Endothelial cell of umbilical vein (primary cell): Measurements from ENCODE around the gene PLXDC2. TPM values are rescaled to one million over a fixed set of nuclear protein-coding genes. Genes with fewer than 3 reads are reported as not detected.

ENCODE experiments used
- BruUV-seq: library from RNA; stranded (reverse); fragments of 400-500 nt; replicated peaks from 2 replicates; lab custom pipeline; 2021; lab: Mats Ljungman, UMichigan
- CTCF ChIA-PET: fragments of 300-600, 350-600 bp; sonication (Branson Sonifier 250); formaldehyde crosslinking; loops from one replicate; lab custom pipeline; 2021; ENCODE audit warnings: antibody characterized with exemption, inconsistent platforms; lab: Charles Lee
- POLR2A ChIA-PET: fragments of 300-600, 350-600 bp; sonication (Branson Sonifier 250); formaldehyde crosslinking; loops from one replicate; lab custom pipeline; 2021; ENCODE audit warnings: antibody characterized with exemption, inconsistent platforms; lab: Charles Lee
- DNase-seq: peaks from one replicate; pipeline ENCODE4 v3.0.0-alpha.2; 2011; ENCODE audit warnings: low read depth, low spot score
- FAIRE-seq: peaks from 2 replicates; lab custom pipeline; 2011; peaks lifted over from hg19 to GRCh38; lab: Jason Lieb, UNC
- H2AFZ ChIP-seq: 2 replicates; pipeline ENCODE4 v1.6.0; 2012; ENCODE audit warnings: low read depth, low read length, control low read depth, inconsistent platforms
- H3K27ac ChIP-seq: 2 replicates; pipeline ENCODE4 v1.5.1; 2011; ENCODE audit warnings: low read depth, mild to moderate bottlenecking, control low read depth, low read length, moderate library complexity; ENCODE audit not compliant: insufficient read depth
- H3K27me3 ChIP-seq, 2 experiments: 2 replicates each; pipeline versions ENCODE4 v1.6.0 to v1.6.1; 2011; ENCODE audit warnings: low read length in 2 of 2, mixed read lengths in 1 of 2; ENCODE audit not compliant: control insufficient read depth in 2 of 2, insufficient read depth in 2 of 2
- H3K36me3 ChIP-seq, 2 experiments: 2 replicates in 1 of 2; 3 replicates in 1 of 2; pipeline ENCODE4 v1.5.1; 2011; ENCODE audit warnings: low read length in 2 of 2, mild to moderate bottlenecking in 1 of 2, moderate library complexity in 1 of 2; ENCODE audit not compliant: control insufficient read depth in 2 of 2, insufficient read depth in 2 of 2; ENCODE audit errors: extremely low read depth in 1 of 2
- H3K4me1 ChIP-seq: 3 replicates; pipeline ENCODE4 v1.5.1; 2011; ENCODE audit warnings: mild to moderate bottlenecking, low read length; ENCODE audit not compliant: control insufficient read depth, insufficient read depth; ENCODE audit errors: extremely low read depth
- H3K4me2 ChIP-seq: 2 replicates; pipeline ENCODE4 v1.6.1; 2011; ENCODE audit warnings: low read length, control low read depth, mixed read lengths; ENCODE audit not compliant: insufficient read depth
- H3K4me3 ChIP-seq, 3 experiments: fragments of 200-600 bp in 1 of 3; sonication (generic), shearing (Covaris generic) in 1 of 3; replicated peaks in 1 of 3; 2 replicates each; pipeline ENCODE4 v1.5.1; 2011 to 2016; ENCODE audit warnings: control low read depth in 3 of 3, low read length in 3 of 3, mild to moderate bottlenecking in 2 of 3, inconsistent platforms in 1 of 3, low read depth in 1 of 3, moderate library complexity in 1 of 3; ENCODE audit not compliant: insufficient read depth in 1 of 3
- H3K79me2 ChIP-seq: 2 replicates; pipeline ENCODE4 v1.6.0; 2012; ENCODE audit warnings: low read length, inconsistent platforms; ENCODE audit not compliant: control insufficient read depth, insufficient read depth
- H3K9ac ChIP-seq: replicated peaks from 2 replicates; pipeline ENCODE3; 2011; ENCODE audit warnings: low read length, control low read depth; ENCODE audit not compliant: insufficient read depth; ENCODE audit errors: extremely low read depth
- H3K9me1 ChIP-seq: replicated peaks from 3 replicates; pipeline ENCODE4 v1.6.0; 2011; ENCODE audit warnings: mild to moderate bottlenecking, low read length; ENCODE audit not compliant: control insufficient read depth, insufficient read depth; ENCODE audit errors: extremely low read depth
- H3K9me3 ChIP-seq: replicated peaks from 2 replicates; pipeline ENCODE4 v1.5.1; 2012; ENCODE audit warnings: low read length, inconsistent platforms; ENCODE audit not compliant: control insufficient read depth, insufficient read depth
- H4K20me1 ChIP-seq: replicated peaks from 2 replicates; pipeline ENCODE3; 2011; ENCODE audit warnings: mild to moderate bottlenecking, low read length; ENCODE audit not compliant: control insufficient read depth, insufficient read depth; ENCODE audit errors: extremely low read depth
- EZH2 ChIP-seq: IDR thresholded peaks from 2 replicates; pipeline ENCODE4 v1.6.1; 2012; ENCODE audit warnings: borderline replicate concordance, low read depth, mild to moderate bottlenecking, moderate library complexity, low read length, inconsistent platforms; ENCODE audit not compliant: severe bottlenecking
- FOS ChIP-seq: IDR thresholded peaks from 2 replicates; pipeline ENCODE4 v1.6.1; 2011; ENCODE audit warnings: mild to moderate bottlenecking, low read length, moderate library complexity, borderline replicate concordance; ENCODE audit not compliant: insufficient read depth
- GATA2 ChIP-seq: IDR thresholded peaks from 2 replicates; pipeline ENCODE4 v1.7.0; 2011; ENCODE audit warnings: low read depth, mild to moderate bottlenecking, moderate library complexity, mixed read lengths, low read length; ENCODE audit not compliant: insufficient read length, insufficient read depth
- JUN ChIP-seq: IDR thresholded peaks from 2 replicates; pipeline ENCODE4 v1.6.1; 2011; ENCODE audit warnings: borderline replicate concordance, low read depth; ENCODE audit not compliant: insufficient read length, insufficient read depth
- MYC ChIP-seq: IDR thresholded peaks from one replicate; pipeline ENCODE4 v1.6.1; 2011; ENCODE audit warnings: mild to moderate bottlenecking, low read depth, low read length
- POLR2A ChIP-seq: IDR thresholded peaks from 2 replicates; pipeline ENCODE4 v1.6.1; 2012; ENCODE audit warnings: low read depth, mild to moderate bottlenecking, control low read depth, low read length
- POLR2AphosphoS5 ChIP-seq: IDR thresholded peaks from 2 replicates; pipeline ENCODE4 v1.6.1; 2012; ENCODE audit warnings: low read depth, mild to moderate bottlenecking, control low read depth, low read length, moderate library complexity; ENCODE audit not compliant: insufficient read depth
- dilution Hi-C: fragments of 300-500 bp; cut with MboI; formaldehyde crosslinking; loops from one replicate; pipeline ENCODE4 v1.15.0; 2019; ENCODE audit warnings: low sequenced_read_pairs; ENCODE audit not compliant: extremely low pct_ligation_motif_present
- intact Hi-C: fragments of 100-400 bp; cut with micrococcal nuclease; formaldehyde crosslinking; loops from one replicate; pipeline ENCODE4 v1.10.0; 2022
- polyA plus RNA-seq, 4 experiments: library from polyadenylated mRNA; depleted of rRNA in 3 of 4; stranded (reverse) in 3 of 4; unstranded in 1 of 4; fragments of >200 nt; gene quantifications; 2 replicates each; pipeline versions ENCODE4 v1.2.1 to v1.2.3, GENCODE V29; 2011 to 2012; ENCODE audit warnings: missing spikeins in 1 of 4
- total RNA-seq: library from RNA; stranded (reverse); gene quantifications from 2 replicates; pipeline ENCODE4 v1.2.3, GENCODE V29; 2021
- TF ChIP-seq, protein P1 (sequence below): IDR thresholded peaks from 2 replicates; pipeline ENCODE4 v1.6.1; 2011; ENCODE audit not compliant: insufficient read depth, insufficient read length
- TF ChIP-seq, protein P2 (sequence below), 2 donors: IDR thresholded peaks; 1 replicate in 1 of 2; 2 replicates in 1 of 2; pipeline ENCODE4 v1.5.1; 2011; ENCODE audit warnings: low read length in 2 of 2, mild to moderate bottlenecking in 2 of 2, moderate library complexity in 2 of 2, control low read depth in 1 of 2, inconsistent platforms in 1 of 2, low read depth in 1 of 2; ENCODE audit not compliant: insufficient read depth in 1 of 2; ENCODE audit errors: extremely low read depth in 1 of 2

PLXDC2 gene
- total and polyA plus RNA-seq, 2 donors (not counting 3 experiments of a cell fraction or from before 2014, with no cell fraction given): 0.32 to 1.2 TPM

DNA sequence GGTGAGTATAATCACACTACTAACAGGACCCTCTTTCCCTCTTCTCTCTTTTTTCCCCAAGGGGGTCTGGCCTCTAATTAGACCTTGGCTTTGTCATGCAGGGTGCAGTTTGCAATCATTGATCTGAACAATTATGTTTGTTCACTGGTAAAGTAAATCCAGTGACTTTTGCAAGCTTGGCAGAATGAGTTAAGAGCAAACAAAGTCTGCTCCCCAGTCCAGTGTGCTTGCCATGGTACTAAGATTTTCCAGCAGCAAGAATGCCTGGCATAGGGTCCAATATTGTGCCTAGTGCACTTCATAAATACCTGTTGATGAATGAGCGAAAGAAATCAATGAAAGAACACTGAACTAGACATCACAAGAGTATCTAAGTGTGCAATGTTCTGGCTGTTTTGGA is 43.9 kb downstream of the PLXDC2 start:
- ChIA-PET POLR2A (no interaction called here), CTCF (no interaction called here)
- Histone ChIP-seq H3K9me3 (no peaks in the 10 kb centered on the region), H3K4me2 (no peak overlapping the region), H3K36me3 (no peaks in the 10 kb centered on the region), H4K20me1 (no peaks in the 10 kb centered on the region), H3K4me1 (no peaks in the 10 kb centered on the region), H3K79me2 (no peaks in the 10 kb centered on the region), H3K9me1 (no peaks in the 10 kb centered on the region), H3K27me3 (no peaks in the 10 kb centered on the region), H3K27ac (no peak overlapping the region), H2AFZ (no peak overlapping the region), H3K9ac (no peak overlapping the region), H3K4me3 (no peak overlapping the region)
- dilution Hi-C loops (no loop called here), intact Hi-C loops (no loop called here)
- FAIRE-seq (no peak), DNase-seq (no peak)
- TF ChIP-seq FOS: no peak
- no TSS peak for BruUV-seq

DNA sequence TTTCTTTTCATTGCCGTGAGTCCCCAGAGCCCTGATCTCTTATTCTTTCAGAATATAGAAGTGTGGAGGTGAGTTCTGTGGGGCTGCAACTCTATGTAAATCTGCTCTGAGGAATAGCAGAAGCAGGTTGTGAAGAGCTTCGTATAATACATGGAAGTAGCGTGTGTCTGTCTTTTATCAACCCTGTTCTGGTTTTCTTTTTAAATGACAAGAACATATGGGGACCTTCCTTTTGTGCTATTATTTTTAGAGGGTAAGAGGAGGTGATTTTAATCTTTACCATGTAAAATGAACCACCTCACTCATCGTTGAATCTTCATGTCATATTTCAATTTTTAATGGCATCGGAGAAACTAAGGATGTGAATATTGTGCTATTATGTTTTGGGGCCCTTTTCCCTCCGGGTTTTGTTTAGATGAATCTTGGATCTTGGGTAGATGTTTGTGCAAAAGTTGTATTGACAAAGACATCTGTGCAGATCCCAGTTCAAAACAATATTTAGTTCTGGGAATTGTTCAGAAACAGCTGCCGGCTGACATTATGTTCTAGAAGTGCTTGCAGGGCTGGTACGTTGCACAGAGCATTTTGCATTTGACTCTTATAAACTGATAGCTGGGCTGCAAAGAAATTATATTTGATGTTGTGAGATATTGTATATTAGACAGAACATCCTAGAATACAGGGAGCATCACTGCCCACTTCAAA is 46.7 kb downstream of the PLXDC2 start:
- Histone ChIP-seq H3K9me1 (no peaks in the 10 kb centered on the region), H3K79me2 (no peaks in the 10 kb centered on the region), H3K4me2 (no peak overlapping the region), H3K27ac (no peak overlapping the region), H3K36me3 (no peaks in the 10 kb centered on the region), H3K9ac (no peak overlapping the region), H3K9me3 (no peaks in the 10 kb centered on the region), H3K4me1 (no peaks in the 10 kb centered on the region), H3K4me3 (no peak overlapping the region), H4K20me1 (no peaks in the 10 kb centered on the region), H3K27me3 (no peaks in the 10 kb centered on the region), H2AFZ (no peak overlapping the region)
- BruUV-seq: no TSS peak
- TF ChIP-seq EZH2 (no peak), MYC (no peak), JUN (no peak), POLR2A (no peak), POLR2AphosphoS5 (no peak), FOS (no peak), GATA2 (no peak)
- TF ChIP-seq, protein P1, sequence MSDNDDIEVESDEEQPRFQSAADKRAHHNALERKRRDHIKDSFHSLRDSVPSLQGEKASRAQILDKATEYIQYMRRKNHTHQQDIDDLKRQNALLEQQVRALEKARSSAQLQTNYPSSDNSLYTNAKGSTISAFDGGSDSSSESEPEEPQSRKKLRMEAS: no peak
- TF ChIP-seq, protein P2, sequence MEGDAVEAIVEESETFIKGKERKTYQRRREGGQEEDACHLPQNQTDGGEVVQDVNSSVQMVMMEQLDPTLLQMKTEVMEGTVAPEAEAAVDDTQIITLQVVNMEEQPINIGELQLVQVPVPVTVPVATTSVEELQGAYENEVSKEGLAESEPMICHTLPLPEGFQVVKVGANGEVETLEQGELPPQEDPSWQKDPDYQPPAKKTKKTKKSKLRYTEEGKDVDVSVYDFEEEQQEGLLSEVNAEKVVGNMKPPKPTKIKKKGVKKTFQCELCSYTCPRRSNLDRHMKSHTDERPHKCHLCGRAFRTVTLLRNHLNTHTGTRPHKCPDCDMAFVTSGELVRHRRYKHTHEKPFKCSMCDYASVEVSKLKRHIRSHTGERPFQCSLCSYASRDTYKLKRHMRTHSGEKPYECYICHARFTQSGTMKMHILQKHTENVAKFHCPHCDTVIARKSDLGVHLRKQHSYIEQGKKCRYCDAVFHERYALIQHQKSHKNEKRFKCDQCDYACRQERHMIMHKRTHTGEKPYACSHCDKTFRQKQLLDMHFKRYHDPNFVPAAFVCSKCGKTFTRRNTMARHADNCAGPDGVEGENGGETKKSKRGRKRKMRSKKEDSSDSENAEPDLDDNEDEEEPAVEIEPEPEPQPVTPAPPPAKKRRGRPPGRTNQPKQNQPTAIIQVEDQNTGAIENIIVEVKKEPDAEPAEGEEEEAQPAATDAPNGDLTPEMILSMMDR (IDR thresholded peaks at IDR 0.05; ENCODE audit: extremely low read depth in 1 of 2, insufficient read depth in 1 of 2, low read depth in 1 of 2, low read length in 2 of 2): no peak
- ChIA-PET POLR2A (no interaction called here), CTCF (interaction anchor here (1.2 kb wide), 1 partner anchor 15 kb away, joined by 3 read pairs; no protein-coding TSS in a partner anchor)
- DNase-seq: no peak
- FAIRE-seq: no peak
- intact Hi-C loops (no loop called here), dilution Hi-C loops (no loop called here)
